Mucosa of stomach (tissue), 1 donor: Measurements from ENCODE around the gene SERPINE1.
"Not testable (repeated sequence)": the region's sequence is repeated elsewhere in the genome, so short reads cannot be mapped to it uniquely, and the experiment has no call there.

Source experiments
- H3K27me3 ChIP-seq: one replicate; pipeline ENCODE4 v1.7.0; 2013; ENCODE audit warnings: mild to moderate bottlenecking, low read length; ENCODE audit not compliant: control insufficient read depth, insufficient read depth
- H3K36me3 ChIP-seq: one replicate; pipeline ENCODE4 v1.7.0; 2013; ENCODE audit warnings: low read length; ENCODE audit not compliant: control insufficient read depth, insufficient read depth
- H3K4me1 ChIP-seq: one replicate; pipeline ENCODE4 v1.7.0; 2013; ENCODE audit warnings: mild to moderate bottlenecking, low read length; ENCODE audit not compliant: control insufficient read depth, insufficient read depth
- H3K4me3 ChIP-seq: one replicate; pipeline ENCODE4 v1.7.0; 2013; ENCODE audit warnings: low read length
- H3K9ac ChIP-seq: one replicate; pipeline ENCODE4 v1.7.0; 2013; ENCODE audit warnings: mild to moderate bottlenecking, low read length, moderate library complexity
- H3K9me3 ChIP-seq: one replicate; pipeline ENCODE4 v1.7.0; 2013; ENCODE audit warnings: mild to moderate bottlenecking, low read length, moderate library complexity; ENCODE audit not compliant: control insufficient read depth
- donor health status: Pancreatic carcinoma.

The SERPINE1 gene

DNA sequence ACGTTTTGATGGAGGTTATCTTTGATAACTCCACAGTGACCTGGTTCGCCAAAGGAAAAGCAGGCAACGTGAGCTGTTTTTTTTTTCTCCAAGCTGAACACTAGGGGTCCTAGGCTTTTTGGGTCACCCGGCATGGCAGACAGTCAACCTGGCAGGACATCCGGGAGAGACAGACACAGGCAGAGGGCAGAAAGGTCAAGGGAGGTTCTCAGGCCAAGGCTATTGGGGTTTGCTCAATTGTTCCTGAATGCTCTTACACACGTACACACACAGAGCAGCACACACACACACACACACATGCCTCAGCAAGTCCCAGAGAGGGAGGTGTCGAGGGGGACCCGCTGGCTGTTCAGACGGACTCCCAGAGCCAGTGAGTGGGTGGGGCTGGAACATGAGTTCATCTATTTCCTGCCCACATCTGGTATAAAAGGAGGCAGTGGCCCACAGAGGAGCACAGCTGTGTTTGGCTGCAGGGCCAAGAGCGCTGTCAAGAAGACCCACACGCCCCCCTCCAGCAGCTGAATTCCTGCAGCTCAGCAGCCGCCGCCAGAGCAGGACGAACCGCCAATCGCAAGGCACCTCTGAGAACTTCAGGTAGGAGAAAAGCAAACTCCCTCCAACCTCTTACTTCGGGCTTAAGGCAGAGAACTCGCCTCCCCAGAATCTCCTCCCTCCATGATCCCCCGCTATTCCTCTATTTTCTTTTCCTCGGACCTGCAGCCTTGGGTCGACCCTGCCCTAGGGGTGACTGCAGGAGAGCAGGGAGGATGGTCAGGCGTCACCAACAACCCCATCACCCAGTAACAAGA, at the start of gene SERPINE1:
SERPINE1 (plus strand) TSS at position 454 of the 809 bp plus-strand sequence. CDS start 1,290 bp downstream, outside the sequence.
- H3K9ac ChIP-seq: peak within 1 kb of the TSS; percentile 45
- peaks cover 18% of the 10 kb centered on the region for H3K27me3 ChIP-seq
- H3K9me3 ChIP-seq: no peaks in the 10 kb centered on the region
- H3K4me3 ChIP-seq: no peak within 1 kb of the TSS
- H3K36me3 ChIP-seq: no peaks in the 10 kb centered on the region
- H3K4me1 ChIP-seq: peaks cover 35% of the 10 kb centered on the region

DNA sequence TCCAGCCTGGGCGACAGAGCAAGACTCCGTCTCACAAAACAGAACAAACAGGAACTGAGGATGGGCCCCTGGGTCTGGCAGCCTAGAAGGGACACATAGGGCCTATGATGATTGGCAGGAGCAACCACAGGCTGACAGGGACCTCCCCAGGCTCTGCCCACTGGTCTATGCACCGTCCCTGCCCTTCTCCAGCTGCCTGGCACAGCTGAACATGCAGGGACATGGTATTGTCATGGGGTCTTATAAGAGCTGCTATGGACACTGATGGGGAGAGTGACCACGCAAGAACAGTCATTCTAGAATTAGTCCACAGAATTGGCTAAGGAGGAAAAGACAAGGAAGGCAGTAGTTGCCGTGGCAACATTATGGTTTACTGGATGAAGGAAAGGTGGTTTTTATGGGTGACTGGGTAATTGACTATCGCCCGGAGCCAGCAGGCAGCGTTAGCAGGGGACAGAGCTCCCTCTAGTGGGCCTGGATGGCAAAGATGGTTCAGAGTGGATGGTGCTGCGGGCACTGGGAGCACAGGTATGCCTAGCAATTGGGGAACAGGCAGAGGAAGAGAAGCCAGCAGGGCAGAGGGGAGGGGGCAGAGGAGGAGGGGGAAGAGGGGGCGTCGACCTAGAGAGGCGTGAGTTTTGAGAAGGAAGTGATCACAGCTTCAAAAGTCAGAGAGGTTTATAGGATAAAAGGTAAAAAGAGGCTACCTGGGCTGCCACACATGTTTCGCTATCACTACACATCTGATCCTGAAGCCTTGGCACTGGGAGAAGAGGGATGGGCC, 49.4 kb upstream of the SERPINE1 start:
- Histone ChIP-seq H3K9ac (no peak overlapping the region), H3K36me3 (no peaks in the 10 kb centered on the region), H3K9me3 (no peaks in the 10 kb centered on the region), H3K4me3 (no peak overlapping the region), H3K4me1 (no peaks in the 10 kb centered on the region), H3K27me3 (peaks cover 3% of the 10 kb centered on the region)

DNA sequence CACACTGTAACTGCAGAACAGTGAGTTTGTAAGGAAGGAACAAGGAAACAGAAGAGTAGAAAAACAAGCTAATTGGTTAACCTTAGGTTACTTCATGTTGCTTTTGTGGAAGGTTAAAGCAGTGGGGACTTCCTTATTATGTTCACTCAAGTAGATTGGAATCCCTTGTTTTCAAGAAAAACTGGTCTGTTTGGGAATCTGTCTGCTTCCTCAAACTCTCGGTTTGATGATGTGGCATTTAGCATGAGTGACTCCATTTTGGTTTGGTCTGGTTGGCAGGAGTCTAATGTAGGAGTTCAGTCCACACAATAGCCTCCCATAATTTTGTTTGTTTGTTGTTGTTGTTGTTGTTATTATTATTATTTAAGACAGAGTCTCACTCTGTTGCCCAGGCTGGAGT, 45.5 kb upstream of the SERPINE1 start:
- Histone ChIP-seq H3K9ac (no peak overlapping the region), H3K27me3 (no peaks in the 10 kb centered on the region), H3K36me3 (no peaks in the 10 kb centered on the region), H3K4me1 (peaks cover 9% of the 10 kb centered on the region), H3K4me3 (no peak overlapping the region), H3K9me3 (no peaks in the 10 kb centered on the region)

DNA sequence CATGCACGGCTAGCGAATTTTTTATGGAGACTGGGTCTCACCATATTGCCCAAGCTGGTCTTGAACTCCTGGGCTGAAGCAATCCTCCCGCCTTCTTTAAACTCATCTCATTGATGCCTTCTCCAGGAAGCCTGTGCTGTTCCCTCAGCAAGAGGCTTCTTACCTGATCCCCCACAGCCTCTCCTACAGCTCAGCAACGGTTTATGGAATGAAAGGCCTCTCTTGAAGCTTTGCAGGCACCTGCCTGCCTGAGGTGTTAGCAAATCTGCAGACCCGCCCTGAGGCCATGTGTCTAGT, 42.1 kb upstream of the SERPINE1 start:
- no peaks in the 10 kb centered on the region for H3K27me3 ChIP-seq
- peak overlapping the region; percentile 90 for H3K4me3 ChIP-seq
- peaks cover 7% of the 10 kb centered on the region for H3K36me3 ChIP-seq
- H3K9ac ChIP-seq: peak overlapping the region; percentile 97
- peaks cover 22% of the 10 kb centered on the region for H3K4me1 ChIP-seq
- H3K9me3 ChIP-seq: no peaks in the 10 kb centered on the region

DNA sequence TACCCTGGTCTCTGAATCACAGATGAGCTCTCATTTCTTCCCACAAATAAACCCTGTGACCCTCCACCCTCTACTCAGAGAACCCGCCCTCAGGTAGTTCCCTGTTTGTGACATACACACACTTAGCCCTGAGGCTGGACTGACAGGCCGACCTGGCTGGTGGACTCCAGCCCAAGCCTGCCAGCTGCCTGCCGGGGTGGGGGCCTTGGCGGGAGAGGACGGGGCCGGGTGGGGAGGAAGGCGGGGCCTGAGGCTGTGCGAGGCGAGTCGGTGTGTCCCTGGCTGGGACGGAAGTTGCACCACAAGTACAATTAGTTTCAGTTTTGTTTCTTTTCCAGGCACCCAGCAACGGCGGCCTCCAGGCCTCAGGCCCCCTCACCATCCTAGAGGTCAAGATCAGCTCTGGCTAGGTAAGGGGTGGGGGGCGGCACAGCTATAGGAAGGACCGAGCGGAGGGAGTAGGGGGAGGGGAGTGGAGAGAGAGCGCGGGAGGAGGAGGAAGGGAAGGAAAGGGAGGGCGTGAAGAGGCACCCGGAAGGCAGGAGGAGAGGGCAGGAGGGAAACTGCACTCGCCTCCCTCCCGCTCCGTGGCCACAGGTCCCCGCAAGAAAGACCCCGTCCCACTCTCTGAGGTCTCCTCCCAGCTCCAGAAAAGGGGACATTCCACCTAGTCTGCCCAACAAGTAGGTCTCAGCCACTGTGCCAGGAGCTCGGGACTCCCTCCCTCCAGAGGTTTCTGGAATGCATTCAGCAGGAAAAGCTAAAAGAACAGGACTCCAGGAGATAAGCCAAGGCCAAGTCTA, 41.5 kb upstream of the SERPINE1 start, which contains the start of gene TRIM56:
TRIM56 (plus strand) TSS at position 320 of the 803 bp plus-strand sequence. CDS start 1,832 bp downstream, outside the sequence.
- peak within 1 kb of the TSS; percentile 97 for H3K9ac ChIP-seq
- H3K4me3 ChIP-seq: peak within 1 kb of the TSS; percentile 90
- peaks cover 7% of the 10 kb centered on the region for H3K36me3 ChIP-seq
- no peaks in the 10 kb centered on the region for H3K27me3 ChIP-seq
- H3K4me1 ChIP-seq: peaks cover 22% of the 10 kb centered on the region
- no peaks in the 10 kb centered on the region for H3K9me3 ChIP-seq

DNA sequence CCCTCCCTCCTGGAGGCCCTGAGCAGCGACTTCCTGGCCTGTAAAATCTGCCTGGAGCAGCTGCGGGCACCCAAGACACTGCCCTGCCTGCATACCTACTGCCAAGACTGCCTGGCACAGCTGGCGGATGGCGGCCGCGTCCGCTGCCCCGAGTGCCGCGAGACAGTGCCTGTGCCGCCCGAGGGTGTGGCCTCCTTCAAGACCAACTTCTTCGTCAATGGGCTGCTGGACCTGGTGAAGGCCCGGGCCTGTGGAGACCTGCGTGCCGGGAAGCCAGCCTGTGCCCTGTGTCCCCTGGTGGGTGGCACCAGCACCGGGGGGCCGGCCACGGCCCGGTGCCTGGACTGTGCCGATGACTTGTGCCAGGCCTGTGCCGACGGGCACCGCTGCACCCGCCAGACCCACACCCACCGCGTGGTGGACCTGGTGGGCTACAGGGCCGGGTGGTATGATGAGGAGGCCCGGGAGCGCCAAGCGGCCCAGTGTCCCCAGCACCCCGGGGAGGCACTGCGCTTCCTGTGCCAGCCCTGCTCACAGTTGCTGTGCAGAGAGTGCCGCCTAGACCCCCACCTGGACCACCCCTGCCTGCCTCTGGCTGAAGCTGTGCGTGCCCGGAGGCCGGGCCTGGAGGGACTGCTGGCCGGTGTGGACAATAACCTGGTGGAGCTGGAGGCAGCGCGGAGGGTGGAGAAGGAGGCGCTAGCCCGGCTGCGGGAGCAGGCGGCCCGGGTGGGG, 39.4 kb upstream of the SERPINE1 start:
- no peak overlapping the region for H3K4me3 ChIP-seq
- peaks cover 7% of the 10 kb centered on the region for H3K36me3 ChIP-seq
- H3K27me3 ChIP-seq: no peaks in the 10 kb centered on the region
- H3K9ac ChIP-seq: no peak overlapping the region
- H3K4me1 ChIP-seq: peaks cover 22% of the 10 kb centered on the region
- no peaks in the 10 kb centered on the region for H3K9me3 ChIP-seq

DNA sequence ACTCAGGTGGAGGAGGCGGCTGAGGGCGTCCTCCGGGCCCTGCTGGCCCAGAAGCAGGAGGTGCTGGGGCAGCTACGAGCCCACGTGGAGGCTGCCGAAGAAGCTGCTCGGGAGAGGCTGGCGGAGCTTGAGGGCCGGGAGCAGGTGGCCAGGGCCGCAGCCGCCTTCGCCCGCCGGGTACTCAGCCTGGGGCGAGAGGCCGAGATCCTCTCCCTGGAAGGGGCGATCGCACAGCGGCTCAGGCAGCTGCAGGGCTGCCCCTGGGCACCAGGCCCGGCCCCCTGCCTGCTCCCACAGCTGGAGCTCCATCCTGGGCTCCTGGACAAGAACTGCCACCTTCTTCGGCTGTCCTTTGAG, 38.9 kb upstream of the SERPINE1 start:
- Histone ChIP-seq H3K9me3 (no peaks in the 10 kb centered on the region), H3K9ac (no peak overlapping the region), H3K4me1 (peaks cover 22% of the 10 kb centered on the region), H3K27me3 (no peaks in the 10 kb centered on the region), H3K4me3 (no peak overlapping the region), H3K36me3 (peaks cover 7% of the 10 kb centered on the region)

DNA sequence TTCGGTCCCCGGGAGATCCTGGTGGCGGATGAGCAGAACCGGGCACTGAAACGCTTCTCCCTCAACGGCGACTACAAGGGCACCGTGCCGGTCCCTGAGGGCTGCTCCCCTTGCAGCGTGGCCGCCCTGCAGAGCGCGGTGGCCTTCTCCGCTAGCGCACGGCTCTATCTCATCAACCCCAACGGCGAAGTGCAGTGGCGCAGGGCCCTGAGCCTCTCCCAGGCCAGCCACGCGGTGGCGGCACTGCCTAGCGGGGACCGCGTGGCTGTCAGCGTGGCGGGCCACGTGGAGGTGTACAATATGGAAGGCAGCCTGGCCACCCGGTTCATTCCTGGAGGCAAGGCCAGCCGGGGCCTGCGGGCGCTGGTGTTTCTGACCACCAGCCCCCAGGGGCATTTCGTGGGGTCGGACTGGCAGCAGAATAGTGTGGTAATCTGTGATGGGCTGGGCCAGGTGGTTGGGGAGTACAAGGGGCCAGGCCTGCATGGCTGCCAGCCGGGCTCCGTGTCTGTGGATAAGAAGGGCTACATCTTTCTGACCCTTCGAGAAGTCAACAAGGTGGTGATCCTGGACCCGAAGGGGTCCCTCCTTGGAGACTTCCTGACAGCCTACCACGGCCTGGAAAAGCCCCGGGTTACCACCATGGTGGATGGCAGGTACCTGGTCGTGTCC, 37.9 kb upstream of the SERPINE1 start:
- Histone ChIP-seq H3K27me3 (no peaks in the 10 kb centered on the region), H3K4me1 (peaks cover 22% of the 10 kb centered on the region), H3K4me3 (no peak overlapping the region), H3K9me3 (no peaks in the 10 kb centered on the region), H3K9ac (no peak overlapping the region), H3K36me3 (peaks cover 7% of the 10 kb centered on the region)

DNA sequence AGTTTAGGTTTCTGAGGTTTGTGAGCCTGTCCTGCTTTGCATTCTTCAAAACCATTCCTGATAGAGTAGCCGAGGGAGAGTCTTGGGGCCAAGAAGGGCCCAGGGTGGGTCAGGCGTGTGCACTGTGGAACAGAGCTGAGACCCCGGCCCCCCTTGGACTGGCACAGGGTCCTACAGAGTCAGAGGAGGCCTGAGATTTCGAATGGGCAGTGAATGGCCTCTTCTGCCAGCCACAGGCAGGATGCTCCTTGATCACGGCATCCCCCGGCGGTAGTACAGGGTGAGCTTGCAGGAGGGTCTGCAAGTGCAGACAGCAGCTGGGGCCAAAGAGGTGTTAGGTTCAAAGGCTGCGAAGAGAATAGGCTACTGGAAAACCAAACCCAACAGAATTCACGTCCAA, 37.0 kb upstream of the SERPINE1 start:
- no peaks in the 10 kb centered on the region for H3K9me3 ChIP-seq
- peaks cover 24% of the 10 kb centered on the region for H3K4me1 ChIP-seq
- peaks cover 7% of the 10 kb centered on the region for H3K36me3 ChIP-seq
- no peak overlapping the region for H3K4me3 ChIP-seq
- H3K9ac ChIP-seq: no peak overlapping the region
- no peaks in the 10 kb centered on the region for H3K27me3 ChIP-seq

DNA sequence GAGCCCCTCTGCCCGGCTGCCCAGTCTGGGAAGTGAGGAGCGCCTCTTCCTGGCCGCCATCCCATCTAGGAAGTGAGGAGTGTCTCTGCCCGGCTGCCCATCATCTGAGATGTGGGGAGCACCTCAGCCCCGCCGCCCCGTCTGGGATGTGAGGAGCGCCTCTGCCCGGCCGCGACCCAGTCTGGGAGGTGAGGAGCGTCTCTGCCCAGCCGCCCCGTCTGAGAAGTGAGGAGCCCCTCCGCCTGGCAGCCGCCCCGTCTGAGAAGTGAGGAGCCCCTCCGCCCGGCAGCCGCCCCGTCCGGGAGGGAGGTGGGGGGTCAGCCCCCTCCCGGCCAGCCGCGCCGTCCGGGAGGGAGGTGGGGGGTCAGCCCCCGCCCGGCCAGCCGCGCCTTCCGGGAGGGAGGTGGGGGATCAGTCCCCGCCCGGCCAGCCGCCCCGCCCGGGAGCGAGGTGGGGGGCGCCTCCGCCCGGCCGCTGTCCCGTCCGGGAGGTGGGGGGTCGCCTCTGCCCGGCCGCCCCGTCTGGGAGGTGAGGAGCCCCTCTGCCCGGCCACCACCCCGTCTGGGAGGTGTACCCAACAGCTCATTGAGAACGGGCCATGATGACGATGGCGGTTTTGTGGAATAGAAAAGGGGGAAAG, 34.5 kb upstream of the SERPINE1 start:
- H3K9ac ChIP-seq, H3K36me3 ChIP-seq, H3K4me3 ChIP-seq, H3K9me3 ChIP-seq, H3K27me3 ChIP-seq: not testable (repeated sequence)
- peaks cover 11% of the 10 kb centered on the region for H3K4me1 ChIP-seq

DNA sequence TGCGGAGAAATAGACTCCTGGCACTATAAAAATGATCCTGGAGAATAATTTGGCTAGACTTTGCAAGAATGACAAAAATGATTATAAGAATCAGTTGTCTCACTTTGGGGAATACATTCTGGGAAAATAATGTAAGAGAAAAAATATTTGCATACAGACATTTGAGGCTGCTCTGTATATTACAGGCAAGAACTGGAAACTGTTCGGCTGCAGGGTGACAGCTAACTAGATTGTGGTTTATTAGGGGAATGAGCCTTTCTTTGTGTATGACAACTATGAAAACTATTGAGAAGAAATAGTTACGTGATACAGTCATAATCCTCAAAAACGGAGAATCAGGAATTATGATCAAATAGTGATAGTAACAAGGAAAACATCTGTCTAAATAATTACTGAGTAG, 33.0 kb upstream of the SERPINE1 start:
- Histone ChIP-seq H3K4me3 (no peak overlapping the region), H3K9ac (no peak overlapping the region), H3K4me1 (peaks cover 8% of the 10 kb centered on the region), H3K36me3 (no peaks in the 10 kb centered on the region), H3K9me3 (no peaks in the 10 kb centered on the region), H3K27me3 (no peaks in the 10 kb centered on the region)
